IMR-90 (cell line): Measurements from ENCODE around the gene MEGF8. TPM values are rescaled to one million over a fixed set of nuclear protein-coding genes. Genes with fewer than 3 reads are reported as not detected.

Experiments used
- ATAC-seq: fragments of 200-7000 bp; cut with Tn5 transposase; 2 replicates; pipeline ENCODE4 v1.9.1; 2020; ENCODE audit warnings: low read depth, mild to moderate bottlenecking, moderate library complexity
- BruUV-seq: library from RNA; stranded (reverse); fragments of 400-500 nt; replicated peaks from 2 replicates; lab custom pipeline; 2021; lab: Mats Ljungman, UMichigan
- CTCF ChIA-PET: fragments of 300-600 bp; formaldehyde crosslinking; extraction: SDS; loops from one replicate; lab custom pipeline; 2021; ENCODE audit warnings: antibody characterized with exemption; lab: Yijun Ruan, JAX
- POLR2A ChIA-PET: fragments of 300-600 bp; sonication (Branson Sonifier 250); formaldehyde crosslinking; loops from one replicate; lab custom pipeline; 2022; ENCODE audit warnings: antibody characterized with exemption; ENCODE audit not compliant: unreplicated experiment; lab: Charles Lee
- DNase-seq: peaks from one replicate; pipeline ENCODE4 v3.0.0; 2013
- H2AFZ ChIP-seq: replicated peaks from 2 replicates; pipeline ENCODE3; 2013; ENCODE audit warnings: low read length, mild to moderate bottlenecking; ENCODE audit not compliant: poor library complexity
- H2AK5ac ChIP-seq: 2 replicates; pipeline ENCODE4 v1.6.1; 2013; ENCODE audit warnings: low read depth, low read length, inconsistent platforms
- H2AK9ac ChIP-seq: replicated peaks from 2 replicates; pipeline ENCODE3; 2013; ENCODE audit warnings: mild to moderate bottlenecking, low read depth, low read length, moderate library complexity; ENCODE audit not compliant: poor library complexity
- H2BK120ac ChIP-seq: 2 replicates; pipeline ENCODE4 v1.6.1; 2013; ENCODE audit warnings: low read depth, low read length, inconsistent platforms
- H2BK15ac ChIP-seq: 3 replicates; pipeline ENCODE4 v1.6.1; 2013; ENCODE audit warnings: low read depth, low read length, inconsistent platforms
- H2BK20ac ChIP-seq: 2 replicates; pipeline ENCODE4 v1.6.1; 2013; ENCODE audit warnings: low read depth, mild to moderate bottlenecking, inconsistent platforms, low read length, moderate library complexity
- H2BK5ac ChIP-seq: 2 replicates; pipeline ENCODE4 v1.6.1; 2013; ENCODE audit warnings: mild to moderate bottlenecking, low read depth, low read length, inconsistent platforms; ENCODE audit not compliant: poor library complexity, severe bottlenecking
- H3K14ac ChIP-seq: replicated peaks from 2 replicates; pipeline ENCODE4 v1.6.1; 2013; ENCODE audit warnings: low read depth, low read length, inconsistent platforms
- H3K18ac ChIP-seq: 2 replicates; pipeline ENCODE4 v1.6.1; 2013; ENCODE audit warnings: low read depth, low read length, control low read depth
- H3K23ac ChIP-seq: 2 replicates; pipeline ENCODE4 v1.6.1; 2013; ENCODE audit warnings: low read depth, low read length, inconsistent platforms
- H3K27ac ChIP-seq: 2 replicates; pipeline ENCODE4 v1.5.1; 2013; ENCODE audit warnings: mild to moderate bottlenecking, control low read depth, low read length; ENCODE audit not compliant: insufficient read depth
- H3K27me3 ChIP-seq: 2 replicates; pipeline ENCODE4 v1.6.1; 2013; ENCODE audit warnings: low read length; ENCODE audit not compliant: control insufficient read depth, insufficient read depth
- H3K36me3 ChIP-seq: 2 replicates; pipeline ENCODE4 v1.6.1; 2013; ENCODE audit warnings: low read length, mixed read lengths; ENCODE audit not compliant: control insufficient read depth, insufficient read depth
- H3K4ac ChIP-seq: 2 replicates; pipeline ENCODE4 v1.6.1; 2013; ENCODE audit warnings: low read depth, low read length, inconsistent platforms
- H3K4me1 ChIP-seq: 2 replicates; pipeline ENCODE4 v1.6.1; 2013; ENCODE audit warnings: low read length, mixed read lengths; ENCODE audit not compliant: control insufficient read depth, insufficient read depth
- H3K4me2 ChIP-seq: 2 replicates; pipeline ENCODE4 v1.6.1; 2013; ENCODE audit warnings: low read depth, mild to moderate bottlenecking, control low read depth, low read length, moderate library complexity
- H3K4me3 ChIP-seq: 2 replicates; pipeline ENCODE4 v1.5.1; 2013; ENCODE audit warnings: low read depth, mild to moderate bottlenecking, control low read depth, low read length, moderate library complexity; ENCODE audit not compliant: insufficient read depth
- H3K56ac ChIP-seq: 2 replicates; pipeline ENCODE4 v1.6.1; 2013; ENCODE audit warnings: low read length, inconsistent platforms; ENCODE audit not compliant: insufficient read depth; ENCODE audit errors: extremely low read depth
- H3K79me1 ChIP-seq, 2 experiments: 2 replicates each; pipeline ENCODE4 v1.6.1; 2013; ENCODE audit warnings: low read length in 2 of 2, inconsistent platforms in 1 of 2, low read depth in 1 of 2
- H3K9ac ChIP-seq: 2 replicates; pipeline ENCODE4 v1.6.1; 2013; ENCODE audit warnings: low read depth, low read length, control low read depth
- H3K9me1 ChIP-seq: 2 replicates; pipeline ENCODE4 v1.6.1; 2013; ENCODE audit warnings: low read length, inconsistent platforms; ENCODE audit not compliant: insufficient read depth
- H3K9me3 ChIP-seq: 2 replicates; pipeline ENCODE4 v1.6.1; 2013; ENCODE audit warnings: low read length; ENCODE audit not compliant: control insufficient read depth, insufficient read depth
- H4K20me1 ChIP-seq: 2 replicates; pipeline ENCODE4 v1.6.1; 2013; ENCODE audit warnings: low read length, inconsistent platforms; ENCODE audit not compliant: insufficient read depth
- H4K5ac ChIP-seq: 2 replicates; pipeline ENCODE4 v1.6.1; 2013; ENCODE audit warnings: mild to moderate bottlenecking, low read depth, low read length, control low read depth
- H4K8ac ChIP-seq, 2 experiments: 2 replicates each; pipeline ENCODE4 v1.6.1; 2013; ENCODE audit warnings: low read depth in 2 of 2, low read length in 2 of 2, control low read depth in 1 of 2, inconsistent platforms in 1 of 2
- H4K91ac ChIP-seq: 2 replicates; pipeline ENCODE4 v1.6.1; 2013; ENCODE audit warnings: low read depth, low read length, inconsistent platforms; ENCODE audit not compliant: insufficient read depth
- CEBPB ChIP-seq: IDR thresholded peaks from 2 replicates; pipeline ENCODE4 v1.6.1; 2012; ENCODE audit warnings: low read depth, low read length, improper control_type of control experiment
- CHD1 ChIP-seq: IDR thresholded peaks from 2 replicates; pipeline ENCODE4 v1.6.1; 2012; ENCODE audit warnings: low read depth, low read length, improper control_type of control experiment
- FOS ChIP-seq: fragments of 150-350 bp; IDR thresholded peaks from 2 replicates; pipeline ENCODE4 v1.6.1; 2016; ENCODE audit warnings: low read depth, low read length
- MAFK ChIP-seq: IDR thresholded peaks from 2 replicates; pipeline ENCODE4 v1.6.1; 2012; ENCODE audit warnings: low read depth, low read length, improper control_type of control experiment
- MAZ ChIP-seq: IDR thresholded peaks from 2 replicates; pipeline ENCODE4 v1.6.1; 2012; ENCODE audit warnings: low read depth, mild to moderate bottlenecking, low read length, improper control_type of control experiment, moderate library complexity, borderline replicate concordance
- MXI1 ChIP-seq: IDR thresholded peaks from 2 replicates; pipeline ENCODE4 v1.6.1; 2012; ENCODE audit warnings: low read depth, mild to moderate bottlenecking, low read length, moderate library complexity, borderline replicate concordance
- NFE2L2 ChIP-seq: fragments of 150-350 bp; IDR thresholded peaks from 2 replicates; pipeline ENCODE4 v1.6.1; 2016; ENCODE audit warnings: low read depth, mild to moderate bottlenecking, low read length
- POLR2A ChIP-seq: IDR thresholded peaks from 2 replicates; pipeline ENCODE4 v1.6.1; 2012; ENCODE audit warnings: mild to moderate bottlenecking, low read depth, low read length
- SMC3 ChIP-seq: fragments of 150-350 bp; IDR thresholded peaks from 2 replicates; pipeline ENCODE4 v1.6.1; 2016; ENCODE audit warnings: low read depth, mild to moderate bottlenecking, antibody characterized with exemption, low read length, moderate library complexity
- WGBS, 2 experiments: methylation state at CpG; one replicate each; pipeline versions ENCODE4 v1.1.5 to v1.1.7; 2013; ENCODE audit warnings: missing lambda C conversion rate in 2 of 2; ENCODE audit not compliant: insufficient read length in 1 of 2; ENCODE audit errors: extremely low coverage in 2 of 2; 5-methylcytosine and 5-hydroxymethylcytosine counted together
- dilution Hi-C: fragments of 300-500 bp; cut with HindIII; formaldehyde crosslinking; loops from one replicate; pipeline ENCODE4 v1.14.3; 2018; ENCODE audit warnings: low sequenced_read_pairs; ENCODE audit not compliant: unreplicated experiment
- in situ Hi-C: fragments of 300-500 bp; cut with MboI; formaldehyde crosslinking; loops from 3 replicates; pipeline ENCODE4 v1.14.3; 2019; ENCODE audit warnings: low sequenced_read_pairs, inconsistent platforms, mixed read lengths
- intact Hi-C: fragments of 100-400 bp; cut with micrococcal nuclease; formaldehyde crosslinking; loops from 2 replicates; pipeline ENCODE4 v1.10.0; 2022
- polyA plus RNA-seq, 3 experiments: library from polyadenylated mRNA; depleted of rRNA; stranded (reverse); fragments of >200 nt; gene quantifications; 2 replicates each; pipeline ENCODE4 v1.2.3, GENCODE V29; 2012; ENCODE audit warnings: low replicate concordance in 1 of 3
- total RNA-seq: library from RNA; depleted of rRNA; stranded (reverse); fragments of >200 nt; gene quantifications from 2 replicates; pipeline ENCODE4 v1.2.3, GENCODE V29; 2012
- TF ChIP-seq, protein P1 (sequence below): fragments of 150-350 bp; IDR thresholded peaks from 2 replicates; pipeline ENCODE4 v1.6.1; 2016; ENCODE audit warnings: low read depth, mild to moderate bottlenecking, low read length, moderate library complexity, borderline replicate concordance
- TF ChIP-seq, protein P2 (sequence below): fragments of 150-350 bp; IDR thresholded peaks from 2 replicates; pipeline ENCODE4 v1.6.1; 2017; ENCODE audit warnings: mild to moderate bottlenecking, antibody characterized with exemption, low read length, low read depth
- TF ChIP-seq, protein P3 (sequence below): conservative IDR thresholded peaks from 2 replicates; pipeline ENCODE4 v1.5.1; 2012; ENCODE audit warnings: mild to moderate bottlenecking, low read depth, low read length, improper control_type of control experiment

MEGF8 gene
- total and polyA plus RNA-seq, 2 of the 4 experiments (the other 2 are of a cell fraction), result 2.3 to 12.5 TPM

DNA sequence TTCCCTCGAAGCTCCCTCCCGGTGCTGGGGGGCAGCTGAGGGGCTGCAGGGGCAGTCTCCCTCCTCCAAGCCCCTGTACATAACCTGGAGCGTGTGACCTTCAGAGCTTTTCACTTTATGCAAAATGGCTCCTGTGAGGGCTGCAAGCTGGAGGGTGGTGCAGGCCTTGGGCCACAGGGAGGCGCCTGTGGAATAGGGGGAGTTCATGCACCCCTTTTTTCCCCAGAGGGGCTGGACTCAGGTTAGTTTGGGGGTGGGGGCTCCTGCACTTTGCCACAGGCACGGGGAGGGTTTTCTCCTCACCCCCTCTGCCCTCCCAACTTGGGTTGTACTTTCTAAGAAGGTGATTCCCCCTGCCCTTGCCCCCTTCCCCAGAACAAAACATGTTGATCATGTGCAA, 30.1 kb upstream of the MEGF8 start:
- Histone ChIP-seq H4K5ac (no peak overlapping the region), H3K79me1 (peaks cover 3 to 7% of the 10 kb centered on the region in 2 experiments; a peak in 3 of 4 replicates), H3K4me1 (no peaks in the 10 kb centered on the region), H2AK5ac (no peak overlapping the region), H2AK9ac (peak overlapping the region; percentile 42), H3K4me2 (no peak overlapping the region), H3K18ac (no peak overlapping the region), H4K91ac (no peak overlapping the region), H3K9me1 (0 out of 2 replicates have a peak, but pooled peaks cover 3% of the 10 kb centered on the region), H2BK20ac (no peak overlapping the region), H3K4me3 (no peak overlapping the region), H2AFZ (no peak overlapping the region), H3K9me3 (no peaks in the 10 kb centered on the region), H2BK5ac (no peak overlapping the region), H3K14ac (no peak overlapping the region), H2BK120ac (no peak overlapping the region), H3K27me3 (no peaks in the 10 kb centered on the region), H4K20me1 (peaks cover 10% of the 10 kb centered on the region), H2BK15ac (no peak overlapping the region), H3K56ac (no peak overlapping the region), H3K27ac (no peak overlapping the region), H4K8ac (no peak overlapping the region), H3K36me3 (peaks cover 53% of the 10 kb centered on the region), H3K4ac (no peak overlapping the region), H3K23ac (no peak overlapping the region), H3K9ac (no peak overlapping the region)
- POLR2A ChIA-PET, result no interaction called here
- DNase-seq (no peak), ATAC-seq (no peak)
- CTCF ChIA-PET, result no interaction called here
- dilution Hi-C loops, result no loop called here
- TF ChIP-seq, protein P1, sequence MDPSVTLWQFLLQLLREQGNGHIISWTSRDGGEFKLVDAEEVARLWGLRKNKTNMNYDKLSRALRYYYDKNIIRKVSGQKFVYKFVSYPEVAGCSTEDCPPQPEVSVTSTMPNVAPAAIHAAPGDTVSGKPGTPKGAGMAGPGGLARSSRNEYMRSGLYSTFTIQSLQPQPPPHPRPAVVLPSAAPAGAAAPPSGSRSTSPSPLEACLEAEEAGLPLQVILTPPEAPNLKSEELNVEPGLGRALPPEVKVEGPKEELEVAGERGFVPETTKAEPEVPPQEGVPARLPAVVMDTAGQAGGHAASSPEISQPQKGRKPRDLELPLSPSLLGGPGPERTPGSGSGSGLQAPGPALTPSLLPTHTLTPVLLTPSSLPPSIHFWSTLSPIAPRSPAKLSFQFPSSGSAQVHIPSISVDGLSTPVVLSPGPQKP, result no peak
- TF ChIP-seq POLR2A (no peak), CEBPB (no peak), MXI1 (no peak), MAFK (no peak), FOS (no peak), NFE2L2 (no peak), MAZ (no peak), SMC3 (no peak), CHD1 (no peak)
- TF ChIP-seq, protein P2, sequence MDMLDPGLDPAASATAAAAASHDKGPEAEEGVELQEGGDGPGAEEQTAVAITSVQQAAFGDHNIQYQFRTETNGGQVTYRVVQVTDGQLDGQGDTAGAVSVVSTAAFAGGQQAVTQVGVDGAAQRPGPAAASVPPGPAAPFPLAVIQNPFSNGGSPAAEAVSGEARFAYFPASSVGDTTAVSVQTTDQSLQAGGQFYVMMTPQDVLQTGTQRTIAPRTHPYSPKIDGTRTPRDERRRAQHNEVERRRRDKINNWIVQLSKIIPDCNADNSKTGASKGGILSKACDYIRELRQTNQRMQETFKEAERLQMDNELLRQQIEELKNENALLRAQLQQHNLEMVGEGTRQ, result no peak
- TF ChIP-seq, protein P3, sequence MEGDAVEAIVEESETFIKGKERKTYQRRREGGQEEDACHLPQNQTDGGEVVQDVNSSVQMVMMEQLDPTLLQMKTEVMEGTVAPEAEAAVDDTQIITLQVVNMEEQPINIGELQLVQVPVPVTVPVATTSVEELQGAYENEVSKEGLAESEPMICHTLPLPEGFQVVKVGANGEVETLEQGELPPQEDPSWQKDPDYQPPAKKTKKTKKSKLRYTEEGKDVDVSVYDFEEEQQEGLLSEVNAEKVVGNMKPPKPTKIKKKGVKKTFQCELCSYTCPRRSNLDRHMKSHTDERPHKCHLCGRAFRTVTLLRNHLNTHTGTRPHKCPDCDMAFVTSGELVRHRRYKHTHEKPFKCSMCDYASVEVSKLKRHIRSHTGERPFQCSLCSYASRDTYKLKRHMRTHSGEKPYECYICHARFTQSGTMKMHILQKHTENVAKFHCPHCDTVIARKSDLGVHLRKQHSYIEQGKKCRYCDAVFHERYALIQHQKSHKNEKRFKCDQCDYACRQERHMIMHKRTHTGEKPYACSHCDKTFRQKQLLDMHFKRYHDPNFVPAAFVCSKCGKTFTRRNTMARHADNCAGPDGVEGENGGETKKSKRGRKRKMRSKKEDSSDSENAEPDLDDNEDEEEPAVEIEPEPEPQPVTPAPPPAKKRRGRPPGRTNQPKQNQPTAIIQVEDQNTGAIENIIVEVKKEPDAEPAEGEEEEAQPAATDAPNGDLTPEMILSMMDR, result no peak
- in situ Hi-C loops, result no loop called here
- no CpG with 5 or more reads among the region's 5 CpGs for WGBS, 2 experiments
- intact Hi-C loops, result loop anchor here (5.0 kb wide), 1 partner anchor 163 kb away; the partner anchor contains the start of gene POU2F2
- BruUV-seq, result no TSS peak
